AML-193 (cell line): ENCODE results near the gene GNAO1.

Experiments
- DNase-seq, 2 experiments: peaks; one replicate each; lab custom pipeline; 2025; lab: John Stamatoyannopoulos, UW

GNAO1 gene

DNA sequence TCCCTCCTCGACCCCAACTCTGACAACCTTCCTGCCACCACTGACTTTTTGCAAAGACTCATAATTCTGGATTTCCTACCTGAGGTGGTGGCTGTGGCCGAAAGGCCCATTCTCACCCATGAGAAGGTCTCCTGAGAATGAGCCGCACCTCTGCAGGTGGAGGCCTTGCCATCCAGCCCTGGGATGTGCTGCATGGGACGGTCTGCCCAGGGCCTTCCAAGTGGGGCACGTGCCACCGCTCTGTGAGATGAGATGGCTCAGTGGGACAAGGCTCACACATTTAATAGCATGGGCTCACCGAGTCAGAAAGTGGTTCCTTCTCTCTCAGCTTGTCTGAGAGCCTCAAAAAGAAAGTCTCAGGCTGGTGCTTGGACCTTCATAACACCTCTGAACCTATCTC, 121.3 kb downstream of the GNAO1 start:
- DNase-seq = no peak

DNA sequence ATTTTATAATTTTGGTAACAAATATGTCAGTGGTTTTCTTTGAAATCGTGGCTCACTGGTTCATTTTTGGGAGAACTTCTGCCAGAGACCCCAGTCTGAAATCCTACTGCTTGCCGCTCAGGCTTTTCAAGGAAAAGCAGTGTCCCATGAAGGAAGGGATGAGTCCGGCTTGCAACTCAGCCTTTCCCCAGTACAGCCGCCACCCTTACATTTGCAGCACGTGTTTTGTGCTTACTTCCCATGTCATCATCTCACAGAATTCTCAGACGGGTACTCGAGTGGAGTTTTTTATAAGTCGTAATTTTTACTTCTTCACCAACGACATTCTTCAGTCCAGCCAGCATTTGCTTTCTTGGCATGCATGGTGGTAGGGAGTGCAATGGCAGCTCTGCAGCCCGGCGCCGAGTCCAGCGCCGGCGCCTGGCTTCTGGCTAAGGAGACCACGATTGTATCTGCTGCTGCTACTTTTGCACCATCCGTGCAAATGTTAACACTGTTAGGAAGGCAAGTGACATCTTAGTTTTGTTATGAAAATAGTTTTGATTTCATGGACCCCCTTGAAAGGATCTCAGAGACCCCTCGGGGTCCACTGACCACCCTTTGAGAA, 123.1 kb downstream of the GNAO1 start:
- no peak for DNase-seq

DNA sequence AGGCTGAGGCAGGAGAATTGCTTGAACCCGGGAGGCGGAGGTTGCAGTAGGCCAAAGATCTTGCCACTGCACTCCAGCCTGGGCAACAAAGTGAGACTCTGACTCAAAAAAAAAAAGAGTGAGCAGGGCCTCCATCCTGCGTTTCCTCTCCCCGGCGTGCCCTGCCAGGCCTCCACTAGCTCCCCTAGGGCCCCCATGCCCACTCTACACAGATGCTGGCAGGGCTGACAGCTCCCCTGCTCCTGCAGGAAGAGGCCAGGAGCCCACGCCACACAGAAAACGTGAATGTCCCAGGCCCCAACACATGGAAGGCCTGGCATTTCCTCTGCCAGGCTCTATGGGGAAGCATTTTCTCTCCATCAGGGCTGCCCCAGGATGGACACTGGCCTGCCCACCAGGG, 124.7 kb downstream of the GNAO1 start:
- DNase-seq = no peak

DNA sequence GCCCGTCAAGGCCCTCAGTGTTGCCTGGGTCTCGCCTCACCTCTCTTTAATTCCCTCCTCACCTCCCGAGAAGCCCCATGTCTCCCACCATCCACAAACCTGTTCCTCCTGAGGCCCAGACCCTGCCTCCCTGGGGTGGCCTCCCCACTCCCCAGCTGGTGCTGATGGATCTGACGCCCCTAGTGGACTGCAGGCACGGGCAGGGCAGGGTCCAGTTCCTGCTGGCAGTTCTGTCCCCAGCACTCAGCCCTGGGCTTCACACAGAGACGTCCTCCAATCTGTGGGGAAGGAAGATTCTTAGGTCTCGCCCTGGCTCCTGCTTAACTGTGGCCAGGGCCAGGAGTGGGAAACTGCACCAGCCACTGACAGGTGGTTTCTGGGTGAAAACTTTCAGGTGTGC, 125.3 kb downstream of the GNAO1 start:
- DNase-seq = no peak

DNA sequence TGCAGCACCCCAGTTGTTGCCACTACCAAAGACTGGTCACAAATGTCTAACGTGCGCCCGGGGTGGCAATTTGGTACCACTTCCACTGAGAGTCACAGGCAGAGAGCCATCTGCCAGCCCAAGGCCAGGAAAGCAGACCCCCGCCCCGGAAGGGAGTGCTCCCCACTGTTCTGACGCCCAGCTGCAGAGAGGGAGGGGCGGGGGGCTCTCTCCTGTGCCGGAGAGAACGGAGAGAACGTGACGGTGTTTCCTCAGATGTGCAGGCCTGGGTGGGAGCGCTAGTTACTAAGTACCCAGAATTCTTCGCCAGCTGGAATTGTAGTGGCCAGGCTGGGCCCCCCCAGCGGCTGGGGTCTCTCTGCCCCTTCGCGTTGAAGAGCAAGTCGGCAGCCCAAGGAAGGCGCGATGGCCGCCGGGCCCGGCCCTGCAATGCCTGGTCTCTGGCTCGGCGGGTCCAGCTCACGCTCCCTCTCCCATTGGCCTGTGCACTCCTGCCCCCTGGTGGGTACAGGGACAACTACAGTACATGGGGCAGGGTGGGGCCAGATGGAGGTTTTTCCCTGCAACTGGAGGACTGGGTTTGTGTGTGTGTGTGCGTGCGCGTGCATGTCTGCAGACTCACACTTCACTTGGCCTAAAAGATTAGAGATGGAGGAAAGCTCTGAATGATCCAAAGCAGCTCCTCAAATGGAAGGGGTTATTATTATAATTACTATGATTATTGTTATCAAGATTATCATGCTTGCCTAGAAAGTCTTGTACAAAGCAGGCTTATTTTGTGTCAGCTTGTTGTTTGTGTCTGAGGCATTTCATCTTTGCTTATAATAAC, 126.9 kb downstream of the GNAO1 start:
- peak; percentile 35 to 46 for DNase-seq

DNA sequence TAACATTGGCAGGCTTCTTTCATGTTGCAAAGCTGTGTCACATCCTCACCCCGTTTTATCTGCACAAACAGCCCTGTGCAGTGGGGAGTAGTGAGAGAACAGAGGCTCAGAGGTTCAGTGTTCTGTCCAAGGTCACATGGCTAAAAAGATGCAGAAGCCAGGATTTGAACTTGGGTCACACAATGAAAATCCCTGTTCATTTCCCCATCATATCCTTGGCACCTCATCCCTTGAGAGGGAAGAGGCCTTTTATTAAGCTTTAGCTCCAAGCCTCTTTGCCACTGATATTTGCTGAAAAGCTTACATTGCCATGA, 127.5 kb downstream of the GNAO1 start:
- no peak for DNase-seq

DNA sequence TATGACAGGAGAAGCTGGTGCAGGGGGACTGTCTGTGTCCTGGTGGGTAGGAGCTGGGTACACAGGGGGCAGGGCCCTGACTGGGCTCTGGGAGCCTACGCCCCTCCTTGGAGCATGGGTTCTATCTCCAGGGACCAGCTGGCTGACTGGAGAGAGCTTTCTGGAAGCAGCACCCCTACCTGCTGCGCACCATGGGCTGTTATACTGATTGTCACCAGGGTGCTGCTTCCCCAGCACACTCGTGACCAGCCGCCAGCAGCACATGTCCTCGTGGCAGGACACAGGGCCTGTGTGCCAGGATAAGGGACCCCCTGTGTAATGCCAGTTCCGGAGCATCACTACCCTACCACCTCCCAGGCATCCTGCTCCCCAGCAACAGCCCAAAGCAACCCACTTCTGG, 128.1 kb downstream of the GNAO1 start:
- DNase-seq = no peak

DNA sequence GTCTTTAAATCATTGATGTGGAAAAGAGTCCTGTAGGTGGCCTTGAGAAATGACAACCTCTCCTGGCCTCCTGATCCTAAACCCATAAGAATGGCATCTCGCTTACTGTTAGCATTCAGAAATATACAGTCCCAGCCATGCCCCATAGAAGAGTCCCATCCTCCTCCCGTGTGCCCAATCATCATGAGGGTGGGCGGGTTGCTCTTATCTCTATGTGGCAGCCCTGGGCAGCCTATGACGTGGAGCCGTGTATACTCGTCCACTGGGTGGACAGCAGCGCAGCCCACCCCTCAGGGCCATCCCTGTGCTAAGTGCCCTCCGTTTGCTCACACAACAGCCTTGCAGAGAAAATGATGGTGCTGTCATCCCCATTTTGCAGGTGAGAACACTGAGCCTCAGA, 128.8 kb downstream of the GNAO1 start:
- DNase-seq = no peak

DNA sequence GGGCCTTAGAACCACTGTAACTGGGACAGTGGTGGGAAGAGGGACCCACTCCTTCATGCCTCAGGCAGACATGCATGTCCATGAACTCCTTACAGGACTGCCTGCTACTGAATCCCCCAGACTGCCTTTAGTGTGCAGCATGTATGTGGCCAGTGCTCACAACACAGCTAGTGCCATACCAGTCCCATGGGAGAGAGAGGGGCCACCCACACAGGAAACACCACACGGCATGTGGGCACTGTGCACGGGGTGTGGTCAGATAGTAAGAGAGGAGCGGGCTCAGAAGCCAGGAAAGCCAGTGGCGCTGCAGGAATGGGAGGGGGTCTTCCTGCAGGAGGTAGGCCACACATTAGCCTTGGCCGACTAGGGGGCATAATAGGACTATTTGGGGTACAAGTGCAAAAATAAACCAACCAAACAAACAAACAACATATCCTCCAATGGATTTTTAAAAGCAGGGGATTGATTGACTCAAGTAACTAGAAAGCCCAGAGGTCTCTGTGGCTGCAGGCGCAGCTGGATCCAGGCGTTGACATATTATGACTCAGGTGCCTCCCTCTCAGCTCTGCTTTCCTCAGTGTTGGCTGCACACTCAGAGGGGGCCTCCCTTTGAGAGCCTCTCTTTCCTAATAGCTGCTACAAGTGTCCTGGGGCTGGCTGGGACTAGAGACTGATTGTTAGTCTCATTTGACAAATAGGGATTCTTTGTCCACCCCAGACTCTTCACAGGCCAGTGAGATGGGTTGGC, 129.7 kb downstream of the GNAO1 start:
- no peak for DNase-seq

DNA sequence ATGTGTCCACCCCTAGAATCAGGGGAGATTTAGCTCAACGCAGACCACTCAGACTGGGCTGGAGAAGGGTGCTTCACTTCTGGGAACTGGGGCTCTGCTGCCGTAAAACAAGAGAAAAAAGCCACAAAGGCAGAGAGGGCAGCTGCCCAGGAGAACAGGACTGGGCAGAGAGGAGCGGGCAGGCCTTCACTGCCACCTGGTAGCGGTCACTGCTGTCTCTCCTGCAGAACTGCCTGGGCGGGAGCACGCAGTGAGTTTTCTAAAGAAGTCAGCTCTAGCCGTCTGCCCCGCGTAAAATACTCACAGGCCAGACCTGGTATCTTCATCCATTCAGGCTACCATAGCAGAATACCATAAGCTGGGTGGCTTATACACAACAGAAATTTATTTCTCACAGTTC, 130.3 kb downstream of the GNAO1 start:
- DNase-seq = no peak

DNA sequence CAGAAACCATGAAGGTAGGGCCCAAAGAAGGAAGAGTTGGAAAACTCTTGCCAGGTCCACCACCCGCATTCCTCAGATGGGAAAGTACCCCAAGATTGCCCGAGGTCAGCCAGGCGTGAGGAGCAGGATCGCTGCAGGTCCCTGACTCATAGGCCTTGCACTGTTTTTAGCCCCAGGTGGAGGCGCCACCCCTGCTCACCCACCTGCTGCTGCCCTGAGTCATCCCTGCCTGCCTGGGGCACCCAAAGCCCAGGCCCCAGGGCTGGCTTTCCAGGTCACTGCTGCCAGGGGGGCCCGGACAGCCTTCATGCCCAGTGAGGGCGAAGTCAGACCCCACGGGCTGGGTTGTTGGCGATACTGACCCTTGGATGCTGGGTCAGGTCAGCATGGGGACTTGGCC, 133.1 kb downstream of the GNAO1 start:
- no peak for DNase-seq

DNA sequence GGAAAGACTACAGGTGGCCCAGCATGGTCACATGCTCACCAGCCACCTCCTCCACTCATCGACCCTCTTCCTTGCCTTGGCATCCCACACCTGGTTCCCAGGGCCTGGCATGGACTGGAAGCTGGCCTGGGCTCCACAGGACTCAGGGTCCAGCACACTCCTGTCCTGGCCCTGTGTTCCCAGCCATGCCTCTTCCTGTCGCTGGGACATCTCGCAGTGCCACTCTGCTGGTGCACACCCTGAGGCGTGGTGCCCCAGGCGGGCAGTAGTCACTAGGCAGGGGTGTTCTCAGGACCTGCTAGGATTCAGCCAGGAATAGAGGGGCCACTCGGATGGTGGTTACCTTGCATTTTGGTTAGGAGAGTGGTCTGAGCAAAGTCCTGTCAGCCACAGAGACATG, 134.7 kb downstream of the GNAO1 start:
- no peak for DNase-seq

DNA sequence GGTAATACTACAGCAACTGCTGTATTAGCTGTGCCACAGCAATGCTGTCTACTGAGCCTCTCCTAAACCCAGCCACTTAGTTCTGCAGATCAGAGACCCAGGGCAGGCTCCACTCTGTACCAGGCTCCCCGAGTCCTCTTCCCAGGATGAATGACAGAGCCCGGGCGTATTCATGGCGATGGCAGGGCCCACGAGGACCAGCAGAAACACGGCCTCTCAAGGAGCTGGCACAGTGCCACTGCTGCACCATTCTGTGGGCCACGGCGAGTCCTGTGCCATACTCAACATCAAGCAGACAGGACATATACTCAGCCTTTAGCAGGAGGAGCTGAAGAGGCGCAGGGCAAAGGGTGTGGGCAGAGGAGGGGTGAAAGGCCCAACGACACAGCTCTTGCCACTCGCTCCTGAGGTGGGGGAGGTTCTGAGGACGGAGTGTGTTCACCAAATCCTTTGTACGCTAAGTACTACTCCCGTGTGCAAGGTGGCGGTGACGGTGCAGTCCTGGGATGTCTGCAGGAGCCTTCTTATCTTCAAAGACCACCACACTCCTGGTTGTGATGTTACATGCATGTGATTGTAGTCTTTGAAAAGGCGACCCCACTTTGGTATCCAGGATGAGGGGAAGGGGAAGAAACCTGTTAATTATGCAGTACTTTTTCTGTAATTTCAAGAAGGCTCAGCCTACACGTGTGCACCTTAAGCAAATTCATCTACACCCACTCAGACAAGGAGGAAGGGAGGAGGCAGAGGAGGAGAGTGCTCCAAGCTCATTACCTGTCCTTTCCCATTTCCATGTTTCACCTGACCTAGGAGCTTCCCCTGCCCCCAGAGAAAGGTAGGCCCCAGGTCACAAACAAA, 136.0 kb downstream of the GNAO1 start:
- DNase-seq = no peak

DNA sequence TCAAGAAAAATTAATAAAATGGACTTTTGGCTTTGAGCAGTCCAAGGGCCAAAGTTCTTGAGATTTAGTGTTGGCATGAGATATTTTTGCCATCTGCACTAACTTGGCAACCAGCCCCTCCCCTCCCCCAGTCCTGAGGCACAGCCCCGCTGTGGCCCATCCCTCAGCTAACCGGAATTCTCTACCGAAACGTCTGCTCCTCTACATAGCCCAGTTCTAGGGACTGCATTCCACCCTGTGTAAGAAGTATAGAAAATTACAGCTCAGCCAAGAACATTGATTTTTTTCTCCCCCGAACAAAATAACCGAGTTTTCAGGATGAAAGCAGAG, 136.6 kb downstream of the GNAO1 start:
- no peak for DNase-seq

DNA sequence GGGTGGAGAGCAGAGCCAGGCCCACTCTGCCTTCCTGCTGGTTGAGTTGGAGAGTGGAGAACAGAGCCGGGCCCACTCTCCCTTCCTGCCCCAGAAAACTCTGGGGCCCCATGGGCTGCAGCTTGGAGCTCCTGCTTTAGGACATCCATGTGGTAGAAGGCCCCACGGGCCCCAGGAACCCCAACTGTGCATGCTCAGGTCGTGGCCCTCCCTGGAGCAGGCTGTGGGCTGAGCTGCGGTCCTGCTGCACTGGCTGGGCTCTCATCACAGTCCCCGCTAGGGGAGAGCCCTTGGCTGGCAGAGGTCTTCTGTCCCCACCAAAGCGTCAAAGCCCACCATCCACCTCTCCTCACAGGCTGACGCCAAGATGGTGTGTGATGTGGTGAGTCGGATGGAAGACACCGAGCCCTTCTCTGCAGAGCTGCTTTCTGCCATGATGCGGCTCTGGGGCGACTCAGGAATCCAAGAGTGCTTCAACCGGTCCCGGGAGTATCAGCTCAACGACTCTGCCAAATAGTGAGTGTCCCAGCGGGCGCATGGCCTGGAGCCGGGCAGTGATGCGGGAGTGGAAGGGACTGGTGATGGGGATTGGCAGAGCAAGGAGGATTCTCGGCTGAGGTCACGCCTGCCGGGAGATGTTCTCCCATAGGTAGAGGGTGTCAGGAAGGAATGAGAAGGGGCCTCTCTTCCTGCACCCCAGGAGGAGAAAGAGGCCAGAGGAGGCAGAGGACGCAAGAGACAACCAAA, 137.2 kb downstream of the GNAO1 start:
- no peak for DNase-seq

DNA sequence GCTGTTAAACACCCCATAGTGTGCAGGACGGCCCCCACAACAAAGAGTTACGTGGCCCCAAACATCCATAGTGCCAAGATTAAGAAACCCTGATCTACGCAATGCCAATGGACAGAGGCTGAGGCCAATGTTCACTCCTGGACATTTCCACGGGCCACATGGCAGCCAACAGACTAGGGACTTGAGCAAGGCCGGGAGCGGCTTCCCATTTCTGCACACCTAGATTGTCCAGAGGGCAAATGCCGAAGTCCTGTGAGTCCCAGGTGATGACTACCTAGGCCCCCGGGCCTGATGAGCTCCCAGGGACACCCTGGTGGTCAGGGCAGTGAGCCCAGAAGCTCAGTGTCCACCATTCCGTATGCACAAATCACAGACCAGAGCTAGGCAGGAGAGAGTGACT, 138.6 kb downstream of the GNAO1 start:
- DNase-seq = no peak

DNA sequence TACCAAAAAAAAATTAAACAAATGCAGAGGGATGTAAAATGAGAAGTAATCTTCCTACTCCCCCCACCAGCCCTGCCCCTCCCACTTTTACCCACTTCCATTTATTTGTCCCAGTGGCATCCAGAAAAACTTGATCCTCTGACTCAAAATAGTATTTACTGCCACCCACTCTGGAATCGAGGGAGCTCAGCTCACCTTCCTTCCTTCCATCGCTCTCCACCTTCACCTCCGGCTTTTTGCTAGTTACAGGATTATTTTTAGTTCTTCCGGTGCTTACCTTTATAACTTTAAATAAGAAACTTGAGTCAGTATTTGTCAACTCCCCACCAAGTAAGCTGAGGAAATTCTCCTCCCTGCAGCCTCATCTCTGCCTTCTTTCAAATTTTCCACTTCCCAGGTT, 139.2 kb downstream of the GNAO1 start:
- DNase-seq = no peak

DNA sequence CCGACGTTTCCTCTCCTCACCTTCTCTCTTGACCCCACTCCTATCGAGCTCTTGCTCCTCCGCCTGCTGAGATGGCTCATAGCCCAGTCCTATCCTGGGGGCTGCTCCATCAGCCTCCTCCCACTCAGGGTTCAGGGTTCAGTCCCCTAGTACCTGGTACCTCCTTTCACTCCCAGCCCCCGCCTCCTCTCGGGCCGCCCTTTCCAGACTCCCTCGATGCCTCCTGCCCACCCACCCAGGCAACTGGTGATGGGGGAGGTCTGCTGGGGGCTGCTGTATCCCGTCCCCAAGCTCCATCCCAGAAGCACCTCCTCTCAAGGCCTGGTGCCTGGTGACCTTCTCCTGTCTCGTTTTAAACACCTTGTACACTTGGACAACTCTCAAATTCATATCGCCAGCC, 140.1 kb downstream of the GNAO1 start:
- no peak for DNase-seq

DNA sequence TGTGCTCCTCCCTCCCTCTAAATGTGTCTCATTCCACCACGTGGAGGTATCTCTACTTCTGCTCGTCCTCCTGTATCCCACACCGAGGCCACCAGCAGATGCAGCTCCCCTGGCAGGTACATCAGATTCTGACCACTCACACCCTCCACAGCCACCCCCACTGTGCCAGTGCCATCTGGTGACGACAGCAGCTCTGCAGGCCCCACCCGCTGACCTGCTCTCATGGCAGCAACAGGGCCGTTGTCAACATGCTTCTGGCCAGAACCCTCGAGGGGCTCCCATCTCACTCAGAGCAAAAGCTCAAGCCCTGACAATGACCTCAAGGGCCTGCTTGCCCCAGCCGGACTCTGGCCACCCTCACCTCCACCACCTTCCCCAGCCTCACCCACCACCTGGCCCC, 140.6 kb downstream of the GNAO1 start:
- no peak for DNase-seq

DNA sequence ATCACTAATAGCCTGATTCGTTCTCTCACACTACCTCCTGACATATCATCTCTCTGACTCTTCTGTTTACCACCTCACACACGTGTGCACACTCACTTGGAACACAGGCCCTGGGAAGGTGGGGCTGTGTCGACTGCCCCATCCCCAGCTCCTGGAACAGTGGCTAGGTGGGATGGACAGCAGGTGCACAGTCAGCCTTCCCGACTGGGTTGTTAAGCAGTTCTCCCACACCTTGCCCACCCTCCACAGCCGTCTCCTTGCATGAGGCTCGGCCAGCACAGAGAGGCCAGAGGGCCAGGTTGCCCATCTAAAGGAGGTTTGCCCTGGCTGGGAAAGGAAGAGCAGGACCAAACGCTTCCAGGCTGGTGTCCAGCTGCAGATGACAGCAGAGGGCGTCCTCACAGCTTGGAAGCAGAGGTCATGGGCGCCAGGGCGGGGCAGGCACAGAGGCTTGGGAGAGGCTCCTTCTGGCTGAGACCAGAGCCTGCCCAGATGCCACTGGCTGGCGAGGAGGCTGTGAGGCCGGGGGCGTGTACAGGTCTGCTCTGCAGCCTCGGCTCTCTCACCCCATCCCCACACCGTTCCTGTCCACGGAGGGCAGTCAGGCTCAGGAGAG, 141.3 kb downstream of the GNAO1 start:
- peak; percentile 28 to 29 for DNase-seq

DNA sequence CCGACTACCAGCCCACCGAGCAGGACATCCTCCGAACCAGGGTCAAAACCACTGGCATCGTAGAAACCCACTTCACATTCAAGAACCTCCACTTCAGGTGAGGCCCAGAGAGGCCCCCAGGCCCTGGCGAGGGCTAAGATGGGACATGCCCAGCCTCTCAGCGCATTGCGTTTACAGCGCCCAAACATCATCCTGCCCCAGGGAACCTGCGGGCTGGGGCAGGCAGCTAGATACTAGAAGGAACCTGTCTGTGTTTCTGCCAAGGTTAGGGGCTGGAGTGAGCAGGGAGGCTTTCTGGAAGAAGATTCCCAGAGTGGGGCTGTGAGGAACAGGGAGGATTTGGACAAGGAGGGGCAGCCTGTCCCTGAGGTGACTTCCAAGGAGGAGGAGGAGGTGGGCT, 143.5 kb downstream of the GNAO1 start:
- DNase-seq = no peak
